PC-9 (cell line): ENCODE data around the gene TMEM163.

ENCODE experiments used
- CTCF ChIP-seq: fragments of 200-600 bp; sonication (generic); conservative IDR thresholded peaks from 2 replicates; pipeline ENCODE4 v1.6.1; 2017; ENCODE audit warnings: mixed run types, antibody characterized with exemption, mild to moderate bottlenecking, moderate library complexity
- EZH2 ChIP-seq: fragments of 200-600 bp; sonication (generic); IDR thresholded peaks from 2 replicates; pipeline ENCODE4 v1.8.0; 2017; ENCODE audit warnings: antibody characterized with exemption, low read depth

- no peak for TF ChIP-seq EZH2
- TF ChIP-seq CTCF, result no peak
Observed at GRCh38 chr2:134504586-134505336, 214.0 kb downstream of the TMEM163 start.
